ENCODE results near the gene TCEANC2.

GRCh38 chr1:54131419-54131818 lies 78.0 kb downstream of the TCEANC2 start:
- TF ChIP-seq POLR2A (IDR thresholded peaks at IDR 0.05) (no peak), CTCF (IDR thresholded peaks at IDR 0.05) (no peak)

Data from testis (tissue), 2 donors.